Sigmoid colon (tissue), 7 donors: ENCODE measurements around the gene WASF2. TPM values are rescaled to one million over a fixed set of nuclear protein-coding genes. Genes with fewer than 3 reads are reported as not detected.
"Not testable (repeated sequence)": the region's sequence is repeated elsewhere in the genome, so short reads cannot be mapped to it uniquely, and the experiment has no call there.

Source experiments
- DNase-seq: peaks from one replicate; pipeline ENCODE4 v3.0.0-alpha.2; 2019
- H3K27ac ChIP-seq, 4 donors: fragments of 200-600 bp; sonication (generic); one replicate each; pipeline ENCODE4 v1.5.1; 2016 to 2019; ENCODE audit warnings: mild to moderate bottlenecking in 1 of 4
- H3K27me3 ChIP-seq, 3 donors: fragments of 200-600 bp; sonication (generic); one replicate each; pipeline ENCODE4 v1.5.1; 2019; ENCODE audit warnings: mild to moderate bottlenecking in 1 of 3
- H3K36me3 ChIP-seq, 4 donors: fragments of 200-600 bp; sonication (generic); one replicate each; pipeline ENCODE4 v1.5.1; 2016 to 2019
- H3K4me1 ChIP-seq, 4 donors: fragments of 200-600 bp; sonication (generic); one replicate each; pipeline ENCODE4 v1.5.1; 2017 to 2019
- H3K4me3 ChIP-seq, 4 donors: fragments of 200-600 bp; sonication (generic); one replicate each; pipeline ENCODE4 v1.5.1; 2017 to 2019; ENCODE audit warnings: mild to moderate bottlenecking in 2 of 4, moderate library complexity in 1 of 4
- H3K9me3 ChIP-seq, 4 donors: fragments of 200-600 bp in 3 of 4; sonication (generic) in 3 of 4; one replicate each; pipeline versions ENCODE4 v1.5.1 to v1.6.1; 2013 to 2019
- EP300 ChIP-seq, 4 donors: sonication (generic); formaldehyde crosslinking; IDR thresholded peaks; one replicate each; pipeline ENCODE4 v1.6.1; 2017; ENCODE audit warnings: antibody characterized with exemption in 4 of 4
- POLR2A ChIP-seq, 2 donors: fragments of 450-650 bp; IDR thresholded peaks; one replicate each; pipeline ENCODE4 v1.6.1; 2016; ENCODE audit warnings: antibody characterized with exemption in 2 of 2, mild to moderate bottlenecking in 2 of 2, moderate library complexity in 2 of 2
- POLR2AphosphoS5 ChIP-seq, 4 donors: sonication (generic); formaldehyde crosslinking; IDR thresholded peaks; one replicate each; pipeline ENCODE4 v1.6.1; 2017; ENCODE audit warnings: antibody characterized with exemption in 4 of 4
- WGBS, 2 donors: extraction: QIAGEN DNeasy Blood & Tissue Kit; methylation state at CpG; one replicate each; pipeline ENCODE4 v1.1.7; 2013; 5-methylcytosine and 5-hydroxymethylcytosine counted together
- intact Hi-C: fragments of 100-400 bp; cut with DNase I; formaldehyde crosslinking; loops from one replicate; pipeline ENCODE4 v1.15.1; 2023
- polyA plus RNA-seq, 3 donors: library from polyadenylated mRNA; stranded (reverse); fragments of 200-250 nt; gene quantifications; one replicate each; pipeline ENCODE4 v1.2.3, GENCODE V29; 2013
- total RNA-seq, 4 donors: library from RNA; depleted of rRNA; stranded (reverse); fragments of >200 nt; gene quantifications; one replicate each; pipeline ENCODE4 v1.1.0, GENCODE V29; 2016
- TF ChIP-seq, protein P1 (sequence below), 4 experiments: fragments of 450-650 bp in 3 of 4; fragments of 200-600 bp in 1 of 4; IDR thresholded peaks; one replicate each; pipeline ENCODE4 v1.5.1; 2016 to 2019; ENCODE audit warnings: antibody characterized with exemption in 4 of 4, mild to moderate bottlenecking in 3 of 4, moderate library complexity in 2 of 4
- donor health status: healthy with polysubstance abuse.
- donor health status: Bipolar disorder and iron deficiency.
- donor health status: healthy.

WASF2 gene, protein sequence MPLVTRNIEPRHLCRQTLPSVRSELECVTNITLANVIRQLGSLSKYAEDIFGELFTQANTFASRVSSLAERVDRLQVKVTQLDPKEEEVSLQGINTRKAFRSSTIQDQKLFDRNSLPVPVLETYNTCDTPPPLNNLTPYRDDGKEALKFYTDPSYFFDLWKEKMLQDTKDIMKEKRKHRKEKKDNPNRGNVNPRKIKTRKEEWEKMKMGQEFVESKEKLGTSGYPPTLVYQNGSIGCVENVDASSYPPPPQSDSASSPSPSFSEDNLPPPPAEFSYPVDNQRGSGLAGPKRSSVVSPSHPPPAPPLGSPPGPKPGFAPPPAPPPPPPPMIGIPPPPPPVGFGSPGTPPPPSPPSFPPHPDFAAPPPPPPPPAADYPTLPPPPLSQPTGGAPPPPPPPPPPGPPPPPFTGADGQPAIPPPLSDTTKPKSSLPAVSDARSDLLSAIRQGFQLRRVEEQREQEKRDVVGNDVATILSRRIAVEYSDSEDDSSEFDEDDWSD
- total RNA-seq (10 to 100 TPM; 43.9 to 63.2 (median 59.9) TPM), polyA plus RNA-seq (10 to 100 TPM; 30.0 to 69.6 (median 30.5) TPM)

- Histone ChIP-seq H3K4me1 (peaks cover 0 to 57% (median 35%) of the 10 kb centered on the region in 4 donors), H3K27ac (peak within 1 kb of the TSS; percentile 94 to 99 (median 98)), H3K9me3 (no peaks in the 10 kb centered on the region), H3K4me3 (peak within 1 kb of the TSS; percentile 78 to 98 (median 90)), H3K27me3 (no peaks in the 10 kb centered on the region), H3K36me3 (no peaks in the 10 kb centered on the region)
- peak; percentile 99 for DNase-seq
- intact Hi-C loops, result loop anchor here (1.0 to 10.0 kb wide), 3 partner anchors 71 to 185 kb away; no protein-coding TSS in a partner anchor
- TF ChIP-seq POLR2AphosphoS5 (IDR thresholded peaks at IDR 0.05) (peak; percentile 95 to 98 (median 96)), EP300 (IDR thresholded peaks at IDR 0.05) (peak in 1 of 4 donors; percentile 37), POLR2A (IDR thresholded peaks at IDR 0.05) (peak; percentile 85 to 95)
- TF ChIP-seq, protein P1, sequence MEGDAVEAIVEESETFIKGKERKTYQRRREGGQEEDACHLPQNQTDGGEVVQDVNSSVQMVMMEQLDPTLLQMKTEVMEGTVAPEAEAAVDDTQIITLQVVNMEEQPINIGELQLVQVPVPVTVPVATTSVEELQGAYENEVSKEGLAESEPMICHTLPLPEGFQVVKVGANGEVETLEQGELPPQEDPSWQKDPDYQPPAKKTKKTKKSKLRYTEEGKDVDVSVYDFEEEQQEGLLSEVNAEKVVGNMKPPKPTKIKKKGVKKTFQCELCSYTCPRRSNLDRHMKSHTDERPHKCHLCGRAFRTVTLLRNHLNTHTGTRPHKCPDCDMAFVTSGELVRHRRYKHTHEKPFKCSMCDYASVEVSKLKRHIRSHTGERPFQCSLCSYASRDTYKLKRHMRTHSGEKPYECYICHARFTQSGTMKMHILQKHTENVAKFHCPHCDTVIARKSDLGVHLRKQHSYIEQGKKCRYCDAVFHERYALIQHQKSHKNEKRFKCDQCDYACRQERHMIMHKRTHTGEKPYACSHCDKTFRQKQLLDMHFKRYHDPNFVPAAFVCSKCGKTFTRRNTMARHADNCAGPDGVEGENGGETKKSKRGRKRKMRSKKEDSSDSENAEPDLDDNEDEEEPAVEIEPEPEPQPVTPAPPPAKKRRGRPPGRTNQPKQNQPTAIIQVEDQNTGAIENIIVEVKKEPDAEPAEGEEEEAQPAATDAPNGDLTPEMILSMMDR (IDR thresholded peaks at IDR 0.05), result no peak
- WGBS, 2 donors, result 0 to 1% methylated on average over 50 of the region's 50 CpGs
Observed at GRCh38 chr1:27489973-27490741, at the start of gene WASF2. Gene WASF2 (minus strand): TSS chr1:27490167. CDS start chr1:27428890, 61,277 bp downstream.

- 81% methylated on average over 3 of the region's 3 CpGs for WGBS, 2 donors
- intact Hi-C loops, result no loop called here
Observed at GRCh38 chr1:27538793-27539192, 48.8 kb upstream of the WASF2 start.

DNA sequence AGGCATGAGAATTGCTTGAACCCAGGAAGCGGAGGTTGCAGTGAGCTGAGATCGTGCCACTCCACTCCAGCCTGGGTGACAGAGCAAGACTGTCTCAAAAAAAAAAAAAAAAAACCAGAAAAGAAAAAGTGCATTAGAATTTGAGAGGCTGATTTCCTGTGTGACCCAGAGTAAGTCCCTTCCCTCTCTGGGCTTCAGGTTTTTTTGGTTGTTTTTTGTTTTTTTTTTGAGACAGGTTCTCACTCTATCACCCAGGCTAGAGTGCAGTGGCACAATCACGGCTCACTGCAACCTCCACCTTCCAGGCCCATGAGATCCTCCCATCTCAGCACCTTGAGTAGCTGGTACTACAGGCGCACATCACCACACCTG, 48.3 kb upstream of the WASF2 start:
- intact Hi-C loops, H3K9me3 ChIP-seq, H3K4me3 ChIP-seq, DNase-seq, H3K27me3 ChIP-seq: not testable (repeated sequence)
- WGBS, 2 donors, result 95 to 97% methylated on average over 4 of the region's 4 CpGs
- H3K27ac ChIP-seq, result peak overlapping the region; percentile 83 to 92 (median 87)
- peaks cover 7 to 19% (median 9%) of the 10 kb centered on the region in 4 donors for H3K36me3 ChIP-seq
- H3K4me1 ChIP-seq, result peaks cover 0 to 86% (median 81%) of the 10 kb centered on the region in 4 donors

More at GRCh38 chr1:27538793-27539192, 48.8 kb upstream of the WASF2 start:
- Histone ChIP-seq H3K27me3 (no peaks in the 10 kb centered on the region), H3K9me3 (no peaks in the 10 kb centered on the region), H3K27ac (peak overlapping the region; percentile 83 to 92 (median 87)), H3K36me3 (peaks cover 3 to 14% (median 6%) of the 10 kb centered on the region in 4 donors), H3K4me1 (peaks cover 0 to 91% (median 86%) of the 10 kb centered on the region in 4 donors), H3K4me3 (no peak overlapping the region)
- peak; percentile 77 for DNase-seq
- no peak for TF ChIP-seq EP300 (IDR thresholded peaks at IDR 0.05)
- no peak for TF ChIP-seq POLR2AphosphoS5 (IDR thresholded peaks at IDR 0.05)
- no peak for TF ChIP-seq POLR2A (IDR thresholded peaks at IDR 0.05)
- TF ChIP-seq, protein P1 (IDR thresholded peaks at IDR 0.05), result no peak

DNA sequence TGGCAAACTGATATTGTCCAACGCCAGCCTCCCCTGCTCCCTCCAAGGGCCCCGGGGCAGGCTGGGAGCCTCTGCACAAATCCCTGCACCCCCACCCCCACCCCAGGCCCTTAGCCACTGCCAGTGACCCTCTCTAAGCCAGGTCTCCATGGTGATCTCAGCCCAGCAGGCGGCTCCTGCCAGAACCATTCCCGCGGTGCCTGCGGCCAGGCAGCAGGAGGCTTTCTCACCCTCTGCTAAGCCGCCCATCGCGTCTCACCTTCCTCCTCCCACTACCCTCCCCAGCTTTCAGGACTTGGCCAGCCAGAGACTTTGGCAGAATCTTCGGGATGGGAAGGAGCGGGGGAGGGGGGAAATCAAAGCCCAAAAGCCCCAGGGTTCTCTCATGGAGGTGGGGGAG, 46.8 kb upstream of the WASF2 start:
- Histone ChIP-seq H3K9me3 (no peaks in the 10 kb centered on the region), H3K36me3 (peaks cover 8 to 24% (median 13%) of the 10 kb centered on the region in 4 donors), H3K4me1 (peaks cover 0 to 71% (median 66%) of the 10 kb centered on the region in 4 donors), H3K27me3 (no peaks in the 10 kb centered on the region), H3K4me3 (peak overlapping the region in 2 of 4 donors; percentile 1), H3K27ac (peak overlapping the region; percentile 83 to 92 (median 87))
- intact Hi-C loops, result no loop called here
- TF ChIP-seq POLR2AphosphoS5 (IDR thresholded peaks at IDR 0.05) (peak in 3 of 4 donors; percentile 40 to 45 (median 43)), EP300 (IDR thresholded peaks at IDR 0.05) (no peak)
- TF ChIP-seq, protein P1 (IDR thresholded peaks at IDR 0.05), result no peak
- WGBS, 2 donors, result 68 to 80% methylated on average over 11 of the region's 11 CpGs
- peak; percentile 91 for DNase-seq
